OCI-LY3 (cell line): ENCODE measurements around the gene LAMC2.

Experiments
- EZH2phosphoT487 ChIP-seq: fragments of 200-600 bp; shearing (Covaris generic); IDR thresholded peaks from 2 replicates; pipeline ENCODE4 v1.6.1; 2018; ENCODE audit warnings: antibody characterized with exemption, mixed run types, low read depth
- TF ChIP-seq, protein P1 (sequence below): fragments of 200-600, 300-600 bp; sonication (generic); IDR thresholded peaks from 2 replicates; pipeline ENCODE4 v1.5.1; 2014; ENCODE audit warnings: antibody characterized with exemption, low read length, low read depth

DNA sequence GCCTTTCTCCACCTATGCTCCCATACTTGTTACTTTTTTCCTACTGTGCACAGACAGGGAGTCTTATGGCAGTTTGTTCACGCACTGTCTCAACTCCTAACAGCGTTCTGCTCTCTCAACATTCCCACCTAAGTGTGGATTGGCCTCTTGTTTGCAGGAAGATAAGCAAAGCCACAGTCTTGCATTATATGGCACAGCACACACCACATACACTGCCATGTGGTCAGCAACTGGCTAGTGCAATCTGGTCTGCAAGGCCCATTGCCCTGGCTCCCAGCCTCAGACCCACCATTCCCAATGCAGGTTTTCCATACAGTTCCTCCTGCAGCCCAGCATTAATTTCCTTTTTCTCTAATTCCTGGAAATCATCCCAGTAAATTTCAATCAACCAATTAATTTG lies 38.3 kb upstream of the LAMC2 start:
- TF ChIP-seq, protein P1, sequence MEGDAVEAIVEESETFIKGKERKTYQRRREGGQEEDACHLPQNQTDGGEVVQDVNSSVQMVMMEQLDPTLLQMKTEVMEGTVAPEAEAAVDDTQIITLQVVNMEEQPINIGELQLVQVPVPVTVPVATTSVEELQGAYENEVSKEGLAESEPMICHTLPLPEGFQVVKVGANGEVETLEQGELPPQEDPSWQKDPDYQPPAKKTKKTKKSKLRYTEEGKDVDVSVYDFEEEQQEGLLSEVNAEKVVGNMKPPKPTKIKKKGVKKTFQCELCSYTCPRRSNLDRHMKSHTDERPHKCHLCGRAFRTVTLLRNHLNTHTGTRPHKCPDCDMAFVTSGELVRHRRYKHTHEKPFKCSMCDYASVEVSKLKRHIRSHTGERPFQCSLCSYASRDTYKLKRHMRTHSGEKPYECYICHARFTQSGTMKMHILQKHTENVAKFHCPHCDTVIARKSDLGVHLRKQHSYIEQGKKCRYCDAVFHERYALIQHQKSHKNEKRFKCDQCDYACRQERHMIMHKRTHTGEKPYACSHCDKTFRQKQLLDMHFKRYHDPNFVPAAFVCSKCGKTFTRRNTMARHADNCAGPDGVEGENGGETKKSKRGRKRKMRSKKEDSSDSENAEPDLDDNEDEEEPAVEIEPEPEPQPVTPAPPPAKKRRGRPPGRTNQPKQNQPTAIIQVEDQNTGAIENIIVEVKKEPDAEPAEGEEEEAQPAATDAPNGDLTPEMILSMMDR = no peak
- no peak for TF ChIP-seq EZH2phosphoT487
